ENCODE measurements around the gene TBL1XR1. TPM values are rescaled to one million over a fixed set of nuclear protein-coding genes. Genes with fewer than 3 reads are reported as not detected.

TBL1XR1 gene
- total and polyA plus RNA-seq, 4 donors = 24.1 to 203 (median 77.4) TPM

GRCh38 chr3:177133860-177134815 is 63.1 kb downstream of the TBL1XR1 start:
- TF ChIP-seq CTCF (IDR thresholded peaks at IDR 0.05; ENCODE audit: control extremely low read depth, extremely low read depth) = no peak
- peak overlapping the region in 1 of 2 donors; percentile 5 for H3K9ac ChIP-seq (ENCODE audit: insufficient read depth in 1 of 2, low read length in 2 of 2)
- H3K27ac ChIP-seq (ENCODE audit: low read depth in 1 of 2, low read length in 1 of 2) = no peak overlapping the region
- H3K36me3 ChIP-seq (ENCODE audit: control insufficient read depth in 4 of 4, insufficient read depth in 4 of 4, low read length in 4 of 4) = peaks cover 0 to 8% (median 3%) of the 10 kb centered on the region in 4 donors
- H3K9me3 ChIP-seq (ENCODE audit: control insufficient read depth in 4 of 4, insufficient read depth in 3 of 4, low read length in 3 of 4) = peaks cover 0 to 2% (median 0%) of the 10 kb centered on the region in 4 donors
- WGBS, 2 donors = 37 to 62% methylated on average over 8 of the region's 8 CpGs
- peak in 1 of 3 donors; percentile 40 for DNase-seq
- H3K4me1 ChIP-seq (ENCODE audit: control insufficient read depth in 5 of 5, insufficient read depth in 5 of 5, low read length in 5 of 5) = peaks cover 3 to 21% (median 15%) of the 10 kb centered on the region in 5 donors
- ATAC-seq (ENCODE audit: insufficient read depth, low FRiP score) = no peak
- H3K27me3 ChIP-seq (ENCODE audit: control insufficient read depth in 3 of 3, insufficient read depth in 3 of 3, low read length in 2 of 3) = no peaks in the 10 kb centered on the region
- H3K4me3 ChIP-seq = no peak overlapping the region

DNA sequence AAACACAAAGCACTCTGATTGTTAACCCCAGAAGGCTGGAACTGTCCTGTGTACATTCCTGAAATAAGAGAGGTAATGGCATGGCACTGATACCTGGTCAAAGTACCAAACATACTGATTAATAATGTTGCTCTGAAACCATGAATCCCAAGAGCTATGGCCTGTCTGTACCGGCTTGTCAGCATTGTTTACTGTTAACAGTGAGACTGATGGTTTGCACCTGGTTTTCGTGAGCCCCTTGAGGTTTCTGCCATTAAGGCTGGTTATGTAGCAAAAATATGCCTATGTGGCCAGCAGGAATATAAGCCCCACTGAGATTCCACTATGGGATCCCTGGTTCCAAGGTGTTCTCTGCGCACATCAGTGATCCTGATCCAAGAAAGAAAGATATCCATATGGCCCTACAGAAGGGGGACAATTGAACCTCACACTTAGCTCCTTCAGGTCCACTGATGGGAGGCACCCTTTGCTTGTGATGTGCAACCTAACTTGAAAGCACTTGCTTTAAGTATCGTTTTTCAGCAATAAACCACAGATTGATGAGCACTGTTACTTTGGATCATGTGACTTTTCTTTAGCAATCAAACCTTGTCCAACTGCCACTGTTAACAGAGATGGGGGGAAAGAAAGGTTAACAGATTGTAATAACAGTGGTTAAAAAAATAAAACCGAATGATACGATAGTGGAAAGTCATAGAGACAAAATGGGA is 65.2 kb downstream of the TBL1XR1 start:
- H3K9ac ChIP-seq (ENCODE audit: insufficient read depth in 1 of 2, low read length in 2 of 2) = no peak overlapping the region
- TF ChIP-seq CTCF (IDR thresholded peaks at IDR 0.05; ENCODE audit: control extremely low read depth, extremely low read depth) = no peak
- no peaks in the 10 kb centered on the region for H3K27me3 ChIP-seq (ENCODE audit: control insufficient read depth in 3 of 3, insufficient read depth in 3 of 3, low read length in 2 of 3)
- peaks cover 0 to 8% (median 3%) of the 10 kb centered on the region in 4 donors for H3K36me3 ChIP-seq (ENCODE audit: control insufficient read depth in 4 of 4, insufficient read depth in 4 of 4, low read length in 4 of 4)
- H3K27ac ChIP-seq (ENCODE audit: low read depth in 1 of 2, low read length in 1 of 2) = no peak overlapping the region
- no peak overlapping the region for H3K4me3 ChIP-seq
- H3K9me3 ChIP-seq (ENCODE audit: control insufficient read depth in 4 of 4, insufficient read depth in 3 of 4, low read length in 3 of 4) = no peaks in the 10 kb centered on the region
- ATAC-seq (ENCODE audit: insufficient read depth, low FRiP score) (no peak), DNase-seq (peak; percentile 22 to 78 (median 70))
- peaks cover 2 to 27% (median 15%) of the 10 kb centered on the region in 5 donors for H3K4me1 ChIP-seq (ENCODE audit: control insufficient read depth in 5 of 5, insufficient read depth in 5 of 5, low read length in 5 of 5)
- 72 to 78% methylated on average over 6 of the region's 6 CpGs for WGBS, 2 donors

- Histone ChIP-seq H3K4me3 (no peak overlapping the region), H3K27me3 (ENCODE audit: control insufficient read depth in 3 of 3, insufficient read depth in 3 of 3, low read length in 2 of 3) (no peaks in the 10 kb centered on the region), H3K4me1 (ENCODE audit: control insufficient read depth in 5 of 5, insufficient read depth in 5 of 5, low read length in 5 of 5) (peaks cover 0 to 22% (median 6%) of the 10 kb centered on the region in 5 donors), H3K9ac (ENCODE audit: insufficient read depth in 1 of 2, low read length in 2 of 2) (no peak overlapping the region), H3K27ac (ENCODE audit: low read depth in 1 of 2, low read length in 1 of 2) (peak overlapping the region in 1 of 2 donors; percentile 79), H3K36me3 (ENCODE audit: control insufficient read depth in 4 of 4, insufficient read depth in 4 of 4, low read length in 4 of 4) (peaks cover 0 to 3% (median 1%) of the 10 kb centered on the region in 4 donors), H3K9me3 (ENCODE audit: control insufficient read depth in 4 of 4, insufficient read depth in 3 of 4, low read length in 3 of 4) (no peaks in the 10 kb centered on the region)
- no peak for ATAC-seq (ENCODE audit: insufficient read depth, low FRiP score)
- TF ChIP-seq CTCF (IDR thresholded peaks at IDR 0.05; ENCODE audit: control extremely low read depth, extremely low read depth) = no peak
- DNase-seq = no peak
- WGBS, 2 donors = 86 to 94% methylated on average over 2 of the region's 2 CpGs
Measured at GRCh38 chr3:177127008-177127407, 70.3 kb downstream of the TBL1XR1 start.
